Kidney epithelial cell (primary cell): Measurements from ENCODE around the gene TCFL5. TPM values are rescaled to one million over a fixed set of nuclear protein-coding genes. Genes with fewer than 3 reads are reported as not detected.

ENCODE experiments used
- DNase-seq: peaks from one replicate; pipeline ENCODE4 v3.0.0-alpha.2; 2010; ENCODE audit warnings: low read depth
- H3K27me3 ChIP-seq: 2 replicates; pipeline ENCODE4 v1.6.0; 2011; ENCODE audit warnings: low read length; ENCODE audit not compliant: control insufficient read depth, insufficient read depth
- H3K36me3 ChIP-seq: 2 replicates; pipeline ENCODE4 v1.5.1; 2011; ENCODE audit warnings: low read length; ENCODE audit not compliant: control insufficient read depth, insufficient read depth
- H3K4me3 ChIP-seq: 2 replicates; pipeline ENCODE4 v1.5.1; 2011; ENCODE audit warnings: low read depth, mild to moderate bottlenecking, control low read depth, low read length
- total RNA-seq: library from RNA; depleted of rRNA; stranded (reverse); fragments of >200 nt; gene quantifications from 2 replicates; pipeline ENCODE4 v1.2.3, GENCODE V29; 2015
- TF ChIP-seq, protein P1 (sequence below): IDR thresholded peaks from 2 replicates; pipeline ENCODE4 v1.5.1; 2011; ENCODE audit warnings: mild to moderate bottlenecking, moderate library complexity, low read length, control low read depth, inconsistent platforms; ENCODE audit not compliant: insufficient read depth, poor library complexity, severe bottlenecking

TCFL5 gene
- total RNA-seq, 1 donor from 2014 or later = 5.4 TPM

DNA sequence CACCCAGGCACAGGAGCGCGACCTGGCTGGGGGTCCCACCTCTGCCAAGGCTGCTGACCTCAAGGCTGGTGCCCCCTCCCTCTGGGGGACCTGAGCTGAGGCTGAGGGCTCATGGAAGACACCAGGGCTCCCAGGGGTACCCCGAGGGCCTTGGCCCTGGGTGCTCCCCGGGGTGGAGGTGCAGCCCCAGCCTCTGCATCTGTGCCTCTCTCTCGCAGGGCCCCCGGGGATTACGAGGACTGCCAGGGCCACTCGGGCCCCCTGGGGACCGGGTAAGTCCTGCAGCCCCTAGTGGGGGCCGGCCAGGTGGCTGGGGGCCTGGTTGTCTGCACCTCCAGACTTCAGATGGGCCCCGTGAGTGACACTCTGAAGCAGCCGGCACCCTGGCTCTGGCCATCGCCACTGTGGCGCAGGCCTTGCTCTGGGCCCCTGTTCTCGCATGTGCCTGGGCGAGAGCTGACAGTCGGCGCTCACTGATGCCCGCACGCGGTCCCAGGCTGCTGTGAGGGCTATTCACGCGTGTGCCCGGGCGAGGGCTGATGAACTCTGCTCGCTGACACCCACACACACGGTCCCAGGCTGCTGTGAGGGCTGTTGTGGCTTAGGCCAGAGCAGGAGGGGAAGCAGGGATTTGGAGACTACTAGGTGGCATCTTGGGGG lies 35.5 kb downstream of the TCFL5 start:
- peaks cover 8% of the 10 kb centered on the region for H3K27me3 ChIP-seq
- TF ChIP-seq, protein P1, sequence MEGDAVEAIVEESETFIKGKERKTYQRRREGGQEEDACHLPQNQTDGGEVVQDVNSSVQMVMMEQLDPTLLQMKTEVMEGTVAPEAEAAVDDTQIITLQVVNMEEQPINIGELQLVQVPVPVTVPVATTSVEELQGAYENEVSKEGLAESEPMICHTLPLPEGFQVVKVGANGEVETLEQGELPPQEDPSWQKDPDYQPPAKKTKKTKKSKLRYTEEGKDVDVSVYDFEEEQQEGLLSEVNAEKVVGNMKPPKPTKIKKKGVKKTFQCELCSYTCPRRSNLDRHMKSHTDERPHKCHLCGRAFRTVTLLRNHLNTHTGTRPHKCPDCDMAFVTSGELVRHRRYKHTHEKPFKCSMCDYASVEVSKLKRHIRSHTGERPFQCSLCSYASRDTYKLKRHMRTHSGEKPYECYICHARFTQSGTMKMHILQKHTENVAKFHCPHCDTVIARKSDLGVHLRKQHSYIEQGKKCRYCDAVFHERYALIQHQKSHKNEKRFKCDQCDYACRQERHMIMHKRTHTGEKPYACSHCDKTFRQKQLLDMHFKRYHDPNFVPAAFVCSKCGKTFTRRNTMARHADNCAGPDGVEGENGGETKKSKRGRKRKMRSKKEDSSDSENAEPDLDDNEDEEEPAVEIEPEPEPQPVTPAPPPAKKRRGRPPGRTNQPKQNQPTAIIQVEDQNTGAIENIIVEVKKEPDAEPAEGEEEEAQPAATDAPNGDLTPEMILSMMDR = no peak
- DNase-seq = no peak
- no peak overlapping the region for H3K4me3 ChIP-seq
- H3K36me3 ChIP-seq = no peaks in the 10 kb centered on the region

DNA sequence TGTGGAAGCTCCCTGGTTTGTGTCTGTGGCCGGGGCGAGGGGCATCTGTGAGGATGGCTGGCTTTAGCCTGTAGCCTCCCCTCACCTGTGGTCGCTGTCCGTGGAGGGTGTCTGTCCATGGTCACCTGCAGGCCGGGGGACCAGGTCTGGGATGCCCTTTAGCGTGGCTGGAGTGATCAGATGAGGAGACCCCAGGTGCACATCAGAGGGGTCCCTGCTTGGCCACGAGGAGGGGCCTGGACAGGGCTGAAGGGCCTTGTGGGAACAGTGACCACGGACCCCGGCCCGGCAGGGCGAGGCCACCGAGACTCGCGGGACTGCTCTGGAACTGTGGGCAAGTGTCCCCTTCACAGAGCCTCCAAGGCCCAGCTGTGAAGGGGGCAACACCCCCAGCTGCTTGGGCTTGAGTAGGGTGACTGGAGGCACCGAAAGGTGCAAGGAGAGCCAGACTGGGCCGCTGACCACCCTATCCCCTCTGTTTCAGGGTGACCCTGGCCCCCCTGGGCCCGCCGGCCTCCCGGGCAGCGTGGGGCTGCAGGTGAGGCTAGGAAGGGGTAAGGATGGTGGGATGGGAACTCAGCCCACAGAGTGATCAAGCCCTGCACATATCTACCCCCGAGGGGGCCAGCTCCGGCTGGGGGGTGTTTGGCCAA lies 36.2 kb downstream of the TCFL5 start:
- TF ChIP-seq, protein P1 = no peak
- Histone ChIP-seq H3K27me3 (peaks cover 8% of the 10 kb centered on the region), H3K36me3 (no peaks in the 10 kb centered on the region), H3K4me3 (no peak overlapping the region)
- DNase-seq = no peak

DNA sequence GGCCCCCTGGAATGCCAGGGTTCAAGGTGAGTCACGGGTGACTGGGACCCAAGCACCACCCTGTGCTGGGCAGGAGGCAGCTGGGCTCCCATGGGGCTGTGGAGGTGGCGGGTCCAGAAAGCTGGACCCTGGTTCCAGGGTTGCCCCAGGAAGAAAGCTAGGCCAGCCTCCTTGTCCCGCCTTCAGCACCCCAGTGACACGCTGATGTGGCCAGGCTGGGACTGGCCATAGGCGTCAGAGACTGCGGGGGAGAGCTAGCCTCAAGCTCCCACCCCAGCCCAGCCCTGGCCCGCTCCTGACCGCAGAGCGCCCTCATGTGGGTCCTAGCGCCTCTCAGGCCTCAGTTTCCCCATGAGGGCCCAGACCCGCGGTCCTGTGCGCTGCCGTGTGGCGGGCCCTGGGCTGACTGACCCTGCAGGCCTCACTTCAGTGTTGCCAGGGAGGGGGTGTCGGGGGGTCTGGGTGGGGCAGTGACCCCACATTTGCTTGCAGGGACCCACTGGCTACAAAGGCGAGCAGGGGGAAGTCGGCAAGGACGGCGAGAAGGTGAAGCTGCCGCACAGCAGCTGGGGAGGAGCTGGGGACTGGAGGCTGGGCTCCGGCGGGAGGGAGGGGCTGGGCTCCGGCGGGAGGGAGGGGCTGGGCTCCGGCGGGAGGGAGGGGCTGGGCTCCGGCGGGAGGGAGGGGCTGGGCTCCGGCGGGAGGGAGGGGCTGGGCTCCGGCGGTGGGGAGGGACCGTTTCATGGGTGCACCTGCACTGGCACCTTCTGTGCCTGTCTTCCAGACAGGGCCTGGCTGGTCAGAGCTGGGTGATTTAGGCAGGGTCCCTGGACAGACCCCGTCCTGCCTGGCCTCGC lies 36.9 kb downstream of the TCFL5 start:
- Histone ChIP-seq H3K36me3 (no peaks in the 10 kb centered on the region), H3K4me3 (peak overlapping the region; percentile 27), H3K27me3 (peaks cover 8% of the 10 kb centered on the region)
- no peak for DNase-seq
- TF ChIP-seq, protein P1 = no peak

- H3K27me3 ChIP-seq = peaks cover 8% of the 10 kb centered on the region
- no peak overlapping the region for H3K4me3 ChIP-seq
- DNase-seq = no peak
- H3K36me3 ChIP-seq = no peaks in the 10 kb centered on the region
- TF ChIP-seq, protein P1 = no peak
Measured at GRCh38 chr20:62823688-62824475, 37.7 kb downstream of the TCFL5 start.

- DNase-seq = no peak
- peaks cover 8% of the 10 kb centered on the region for H3K27me3 ChIP-seq
- H3K4me3 ChIP-seq = no peak overlapping the region
- H3K36me3 ChIP-seq = no peaks in the 10 kb centered on the region
- TF ChIP-seq, protein P1 = peak; percentile 41
Measured at GRCh38 chr20:62822788-62823651, 38.6 kb downstream of the TCFL5 start.
